Neutrophil (primary cell): ENCODE results near the gene NPHP1.

Source experiments
- H3K27ac ChIP-seq: fragments of 200-600 bp; sonication (generic); 2 replicates; pipeline ENCODE4 v1.5.1; 2016; ENCODE audit warnings: mild to moderate bottlenecking, moderate library complexity
- H3K27me3 ChIP-seq: fragments of 200-600 bp; sonication (generic); 2 replicates; pipeline ENCODE4 v1.6.0; 2016; ENCODE audit warnings: mild to moderate bottlenecking
- H3K36me3 ChIP-seq: fragments of 200-600 bp; sonication (generic); 2 replicates; pipeline ENCODE4 v1.5.1; 2017
- H3K4me1 ChIP-seq, 2 experiments: fragments of 200-600 bp in 1 of 2; sonication (generic) in 1 of 2; 1 replicate in 1 of 2; 2 replicates in 1 of 2; pipeline versions ENCODE4 v1.5.1 to v1.6.1; 2013 to 2016; ENCODE audit warnings: low read depth in 1 of 2, low read length in 1 of 2, mild to moderate bottlenecking in 1 of 2, moderate library complexity in 1 of 2; ENCODE audit not compliant: control insufficient read depth in 1 of 2, insufficient read depth in 1 of 2
- H3K4me3 ChIP-seq, 2 experiments: fragments of 200-600 bp in 1 of 2; sonication (generic) in 1 of 2; 1 replicate in 1 of 2; 2 replicates in 1 of 2; pipeline ENCODE4 v1.5.1; 2013 to 2016; ENCODE audit warnings: low read depth in 1 of 2, low read length in 1 of 2, mild to moderate bottlenecking in 1 of 2, moderate library complexity in 1 of 2
- H3K9me3 ChIP-seq: fragments of 200-600 bp; sonication (generic); 2 replicates; pipeline ENCODE4 v1.5.1; 2016
- CTCF ChIP-seq: fragments of 200-600 bp; sonication (generic); IDR thresholded peaks from 2 replicates; pipeline ENCODE4 v1.5.1; 2016; ENCODE audit warnings: antibody characterized with exemption

NPHP1 gene

GRCh38 chr2:110143982-110144381, 60.8 kb downstream of the NPHP1 start:
- no peak for TF ChIP-seq CTCF
- no peak overlapping the region for H3K27ac ChIP-seq
- no peaks in the 10 kb centered on the region for H3K27me3 ChIP-seq
- H3K36me3 ChIP-seq: no peaks in the 10 kb centered on the region
- H3K4me3 ChIP-seq: no peak overlapping the region
- H3K9me3 ChIP-seq: no peaks in the 10 kb centered on the region
- H3K4me1 ChIP-seq: no peaks in the 10 kb centered on the region

- Histone ChIP-seq H3K4me1 (no peaks in the 10 kb centered on the region), H3K9me3 (no peaks in the 10 kb centered on the region), H3K27ac (no peak overlapping the region), H3K36me3 (no peaks in the 10 kb centered on the region), H3K4me3 (no peak overlapping the region), H3K27me3 (no peaks in the 10 kb centered on the region)
- TF ChIP-seq CTCF: no peak
These were observed 64.4 kb downstream of the NPHP1 start for GRCh38 chr2:110140401-110140800.

- Histone ChIP-seq H3K27ac (no peak overlapping the region), H3K9me3 (no peaks in the 10 kb centered on the region), H3K36me3 (no peaks in the 10 kb centered on the region), H3K27me3 (no peaks in the 10 kb centered on the region), H3K4me3 (no peak overlapping the region), H3K4me1 (no peaks in the 10 kb centered on the region)
- TF ChIP-seq CTCF: no peak
These were observed 70.8 kb downstream of the NPHP1 start for GRCh38 chr2:110134025-110134424.

- no peaks in the 10 kb centered on the region for H3K4me1 ChIP-seq
- H3K27ac ChIP-seq: no peak overlapping the region
- H3K9me3 ChIP-seq: no peaks in the 10 kb centered on the region
- no peak for TF ChIP-seq CTCF
- H3K27me3 ChIP-seq: no peaks in the 10 kb centered on the region
- H3K4me3 ChIP-seq: no peak overlapping the region
- no peaks in the 10 kb centered on the region for H3K36me3 ChIP-seq
These were observed 73.6 kb downstream of the NPHP1 start for GRCh38 chr2:110131166-110131565.

- Histone ChIP-seq H3K27me3 (no peaks in the 10 kb centered on the region), H3K27ac (no peak overlapping the region), H3K4me1 (no peaks in the 10 kb centered on the region), H3K36me3 (no peaks in the 10 kb centered on the region), H3K9me3 (no peaks in the 10 kb centered on the region), H3K4me3 (no peak overlapping the region)
- no peak for TF ChIP-seq CTCF
These were observed 74.1 kb downstream of the NPHP1 start for GRCh38 chr2:110130757-110131156.

GRCh38 chr2:110126906-110127305, 77.9 kb downstream of the NPHP1 start:
- TF ChIP-seq CTCF: no peak
- H3K9me3 ChIP-seq: no peaks in the 10 kb centered on the region
- H3K4me3 ChIP-seq: no peak overlapping the region
- H3K4me1 ChIP-seq: no peaks in the 10 kb centered on the region
- no peak overlapping the region for H3K27ac ChIP-seq
- H3K27me3 ChIP-seq: no peaks in the 10 kb centered on the region
- H3K36me3 ChIP-seq: no peaks in the 10 kb centered on the region
